H1 (cell line): Measurements from ENCODE around the gene AP3S1. TPM values are rescaled to one million over a fixed set of nuclear protein-coding genes. Genes with fewer than 3 reads are reported as not detected.

ENCODE experiments used
- CTCF ChIA-PET: fragments of 300-600 bp; sonication (Branson Sonifier 250); formaldehyde crosslinking; loops from one replicate; lab custom pipeline; 2021; ENCODE audit not compliant: partially characterized antibody; lab: Charles Lee
- POLR2A ChIA-PET: fragments of 300-600 bp; sonication (Branson Sonifier 250); formaldehyde crosslinking; loops from one replicate; lab custom pipeline; 2021; ENCODE audit warnings: inconsistent platforms; ENCODE audit not compliant: partially characterized antibody; lab: Charles Lee
- DNase-seq, 2 experiments: peaks; one replicate each; pipeline versions ENCODE4 v3.0.0 to v3.0.0-alpha.2; 2010 to 2022; ENCODE audit warnings: low spot score in 2 of 2, low read depth in 1 of 2, mixed read lengths in 1 of 2
- FAIRE-seq: peaks from 2 replicates; lab custom pipeline; 2011; peaks lifted over from hg19 to GRCh38; lab: Jason Lieb, UNC
- H2AFZ ChIP-seq: 2 replicates; pipeline ENCODE4 v1.8.1; 2012; ENCODE audit warnings: low read length, inconsistent platforms
- H2AK5ac ChIP-seq: 2 replicates; pipeline ENCODE4 v1.6.1; 2013; ENCODE audit warnings: low read depth, low read length
- H2BK120ac ChIP-seq: replicated peaks from 2 replicates; pipeline ENCODE3; 2013; ENCODE audit warnings: low read depth, low read length, inconsistent platforms
- H2BK12ac ChIP-seq: 2 replicates; pipeline ENCODE4 v1.6.1; 2013; ENCODE audit warnings: low read depth, low read length
- H2BK15ac ChIP-seq: 2 replicates; pipeline ENCODE4 v1.6.1; 2013; ENCODE audit warnings: low read length
- H2BK20ac ChIP-seq: 2 replicates; pipeline ENCODE4 v1.6.1; 2013; ENCODE audit warnings: low read length
- H2BK5ac ChIP-seq: 2 replicates; pipeline ENCODE4 v1.6.1; 2013; ENCODE audit warnings: low read depth, low read length
- H3K14ac ChIP-seq: 2 replicates; pipeline ENCODE4 v1.6.1; 2013; ENCODE audit warnings: inconsistent platforms; ENCODE audit not compliant: insufficient read length
- H3K18ac ChIP-seq: 2 replicates; pipeline ENCODE4 v1.6.1; 2013; ENCODE audit warnings: low read length; ENCODE audit errors: extremely low read depth
- H3K23ac ChIP-seq: 2 replicates; pipeline ENCODE4 v1.6.1; 2013; ENCODE audit warnings: inconsistent platforms; ENCODE audit not compliant: insufficient read length
- H3K23me2 ChIP-seq: 2 replicates; pipeline ENCODE4 v1.6.1; 2013; ENCODE audit warnings: low read depth, low read length
- H3K27ac ChIP-seq: 2 replicates; pipeline ENCODE4 v1.6.1; 2011; ENCODE audit warnings: low read depth, low read length, inconsistent platforms
- H3K27me3 ChIP-seq, 4 experiments: replicated peaks in 1 of 4; 1 replicate in 1 of 4; 2 replicates in 3 of 4; pipeline versions ENCODE4 v1.6.1 to v1.8.1; 2011 to 2013; ENCODE audit warnings: low read length in 3 of 4, mild to moderate bottlenecking in 3 of 4, inconsistent platforms in 2 of 4, mixed read lengths in 2 of 4, moderate library complexity in 1 of 4; ENCODE audit not compliant: control insufficient read depth in 3 of 4, insufficient read depth in 3 of 4; ENCODE audit errors: extremely low read depth in 1 of 4
- H3K36me3 ChIP-seq, 4 experiments: 2 replicates each; pipeline versions ENCODE4 v1.6.1 to v1.8.1; 2011 to 2013; ENCODE audit warnings: mild to moderate bottlenecking in 4 of 4, low read length in 3 of 4, moderate library complexity in 2 of 4, control low read depth in 1 of 4, inconsistent platforms in 1 of 4; ENCODE audit not compliant: insufficient read depth in 4 of 4, control insufficient read depth in 2 of 4
- H3K4ac ChIP-seq: replicated peaks from 2 replicates; pipeline ENCODE3; 2013; ENCODE audit warnings: low read length, low read depth, mixed read lengths, inconsistent platforms; ENCODE audit not compliant: insufficient read length
- H3K4me1 ChIP-seq, 4 experiments: replicated peaks in 1 of 4; 1 replicate in 1 of 4; 2 replicates in 3 of 4; pipeline versions ENCODE4 v1.6.1 to v1.8.1; 2011 to 2013; ENCODE audit warnings: low read length in 3 of 4, inconsistent platforms in 2 of 4, mixed read lengths in 1 of 4; ENCODE audit not compliant: insufficient read depth in 4 of 4, control insufficient read depth in 3 of 4
- H3K4me2 ChIP-seq, 2 experiments: 2 replicates each; pipeline versions ENCODE4 v1.6.1 to v1.8.1; 2011 to 2013; ENCODE audit warnings: low read depth in 2 of 2, low read length in 2 of 2, control low read depth in 1 of 2, inconsistent platforms in 1 of 2, mild to moderate bottlenecking in 1 of 2; ENCODE audit not compliant: insufficient read depth in 1 of 2
- H3K4me3 ChIP-seq, 4 experiments: fragments of 200-600, 300-600 bp in 1 of 4; sonication (generic), shearing (Covaris generic), sonication (Bioruptor Twin) in 1 of 4; 2 replicates each; pipeline versions ENCODE4 v1.5.1 to v1.8.1; 2011 to 2016; ENCODE audit warnings: low read length in 4 of 4, low read depth in 3 of 4, control low read depth in 2 of 4, inconsistent platforms in 2 of 4, mild to moderate bottlenecking in 2 of 4, mixed read lengths in 1 of 4, moderate library complexity in 1 of 4; ENCODE audit not compliant: insufficient read depth in 2 of 4; ENCODE audit errors: extremely low read depth in 1 of 4
- H3K56ac ChIP-seq: replicated peaks from 2 replicates; pipeline ENCODE3; 2013; ENCODE audit warnings: low read depth, mild to moderate bottlenecking, mixed read lengths, low read length, inconsistent platforms; ENCODE audit not compliant: insufficient read length
- H3K79me1 ChIP-seq: 2 replicates; pipeline ENCODE4 v1.6.1; 2013; ENCODE audit warnings: low read depth, low read length, control low read depth
- H3K79me2 ChIP-seq, 2 experiments: 2 replicates each; pipeline versions ENCODE4 v1.6.1 to v1.8.1; 2012 to 2013; ENCODE audit warnings: low read length in 2 of 2, mild to moderate bottlenecking in 2 of 2, inconsistent platforms in 1 of 2; ENCODE audit not compliant: insufficient read depth in 2 of 2, control insufficient read depth in 1 of 2
- H3K9ac ChIP-seq, 4 experiments: replicated peaks in 1 of 4; 1 replicate in 1 of 4; 2 replicates in 3 of 4; pipeline versions ENCODE4 v1.6.1 to v1.8.1; 2011 to 2013; ENCODE audit warnings: low read depth in 3 of 4, low read length in 3 of 4, control low read depth in 2 of 4, mild to moderate bottlenecking in 2 of 4, moderate library complexity in 2 of 4, inconsistent platforms in 1 of 4; ENCODE audit errors: extremely low read depth in 1 of 4
- H3K9me3 ChIP-seq, 2 experiments: 2 replicates each; pipeline versions ENCODE4 v1.6.1 to v1.8.1; 2012 to 2013; ENCODE audit warnings: mild to moderate bottlenecking in 2 of 2, moderate library complexity in 2 of 2, control low read depth in 1 of 2, inconsistent platforms in 1 of 2, low read depth in 1 of 2, low read length in 1 of 2, mixed read lengths in 1 of 2; ENCODE audit not compliant: insufficient read depth in 2 of 2
- H4K20me1 ChIP-seq, 2 experiments: replicated peaks in 1 of 2; 2 replicates each; pipeline versions ENCODE3 to v1.8.1; 2011 to 2013; ENCODE audit warnings: inconsistent platforms in 2 of 2, low read length in 2 of 2, mild to moderate bottlenecking in 1 of 2; ENCODE audit not compliant: insufficient read depth in 2 of 2, control insufficient read depth in 1 of 2
- H4K5ac ChIP-seq: 2 replicates; pipeline ENCODE4 v1.6.1; 2013; ENCODE audit warnings: low read length, low read depth, mixed read lengths, inconsistent platforms; ENCODE audit not compliant: insufficient read length
- H4K8ac ChIP-seq: 2 replicates; pipeline ENCODE4 v1.8.0; 2013; ENCODE audit warnings: mild to moderate bottlenecking, moderate library complexity, low read length, inconsistent platforms; ENCODE audit not compliant: insufficient read depth; ENCODE audit errors: extremely low read depth
- H4K91ac ChIP-seq: replicated peaks from 2 replicates; pipeline ENCODE3; 2013; ENCODE audit warnings: low read length, mixed read lengths, inconsistent platforms; ENCODE audit not compliant: insufficient read length
- SIX5 ChIP-seq: IDR thresholded peaks from 2 replicates; pipeline ENCODE4 v1.6.1; 2011; ENCODE audit warnings: mild to moderate bottlenecking, low read depth, low read length
- WGBS, 2 experiments: shearing (Covaris generic) in 1 of 2; methylation state at CpG; one replicate each; pipeline versions ENCODE4 v1.1.6 to v1.1.7; 2013 to 2015; ENCODE audit warnings: low lambda C conversion rate in 2 of 2, mixed read lengths in 2 of 2, inconsistent platforms in 1 of 2, low coverage in 1 of 2, missing lambda C conversion rate in 1 of 2; ENCODE audit not compliant: insufficient replicate concordance in 2 of 2, insufficient coverage in 1 of 2, insufficient read length in 1 of 2; ENCODE audit errors: extremely low coverage in 1 of 2, missing lambda C conversion rate in 1 of 2; 5-methylcytosine and 5-hydroxymethylcytosine counted together
- polyA plus RNA-seq, 7 experiments: library from polyadenylated mRNA; depleted of rRNA in 3 of 7; stranded (reverse) in 5 of 7; unstranded in 2 of 7; fragments of >200 nt in 5 of 7; fragments of 200-250 nt in 2 of 7; gene quantifications; 1 replicate in 5 of 7; 2 replicates in 1 of 7; 4 replicates in 1 of 7; pipeline versions ENCODE4 v1.2.1 to v1.2.3, GENCODE V29; 2011 to 2013; ENCODE audit warnings: missing spikeins in 2 of 7, mixed read lengths in 2 of 7
- total RNA-seq: library from RNA; stranded (reverse); fragmentation: NEBNext Ultra II Directional; extraction: Animal tissue kit (Norgen Biotek cat#: 25700); gene quantifications from 2 replicates; pipeline ENCODE4 v1.2.1, GENCODE V29; 2021

Gene AP3S1
- total and polyA plus RNA-seq, 2 of the 8 experiments (the other 6 are each of a cell fraction or from before 2014, with no cell fraction given) = 26.6 to 72.7 TPM

DNA sequence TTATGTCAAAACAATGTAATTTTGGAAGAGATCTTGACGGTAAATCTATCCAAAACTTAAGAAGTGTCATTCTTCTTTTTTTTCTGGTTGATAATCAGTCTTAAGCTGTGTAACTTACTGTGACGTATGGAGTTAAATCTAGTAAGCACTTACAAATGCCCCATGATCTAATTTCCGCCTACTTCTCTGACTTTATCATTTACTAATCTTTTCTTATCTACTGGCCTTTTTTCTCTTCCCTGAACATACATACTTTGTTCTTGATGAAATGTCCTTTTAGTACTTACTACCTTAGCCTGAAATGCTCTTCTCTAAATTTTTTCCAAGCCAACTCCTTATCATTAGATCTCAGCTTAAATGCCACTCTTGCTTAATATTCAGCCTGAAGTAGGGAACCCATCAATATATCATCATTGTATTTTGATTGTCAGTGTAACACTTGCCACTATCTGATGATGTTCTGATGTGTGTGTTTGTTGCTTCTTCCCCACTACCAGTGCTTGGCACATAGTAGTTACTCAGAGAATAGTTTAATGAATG, 27.6 kb downstream of the AP3S1 start:
- no peak overlapping the region for H3K4me2 ChIP-seq
- no peak overlapping the region for H3K27ac ChIP-seq
- no peak overlapping the region for H3K4ac ChIP-seq
- no peaks in the 10 kb centered on the region for H3K27me3 ChIP-seq
- no peak overlapping the region for H3K9ac ChIP-seq
- no peaks in the 10 kb centered on the region for H3K79me1 ChIP-seq
- H4K91ac ChIP-seq = no peak overlapping the region
- H3K79me2 ChIP-seq = no peaks in the 10 kb centered on the region
- no peak overlapping the region for H2AK5ac ChIP-seq
- peaks cover 0 to 6% (median 2%) of the 10 kb centered on the region in 4 experiments; a peak in 2 of 8 replicates for H3K36me3 ChIP-seq
- no peaks in the 10 kb centered on the region for H3K23me2 ChIP-seq
- H3K4me3 ChIP-seq = no peak overlapping the region
- H2BK15ac ChIP-seq = no peak overlapping the region
- H3K23ac ChIP-seq = no peak overlapping the region
- H2AFZ ChIP-seq = no peak overlapping the region
- ChIA-PET POLR2A (no interaction called here), CTCF (interaction anchor here (0.6 to 1.6 kb wide), 3 partner anchors 10 to 199 kb away, joined by 3 to 5 read pairs (median 3); no protein-coding TSS in a partner anchor)
- H3K18ac ChIP-seq = no peak overlapping the region
- no peak overlapping the region for H3K56ac ChIP-seq
- H3K14ac ChIP-seq = no peak overlapping the region
- no peak overlapping the region for H2BK20ac ChIP-seq
- TF ChIP-seq SIX5 = no peak
- H3K4me1 ChIP-seq = peaks cover 0 to 6% (median 0%) of the 10 kb centered on the region in 4 experiments; a peak in 2 of 7 replicates
- no peaks in the 10 kb centered on the region for H3K9me3 ChIP-seq
- H2BK12ac ChIP-seq = no peak overlapping the region
- no peak overlapping the region for H2BK120ac ChIP-seq
- no peaks in the 10 kb centered on the region for H4K20me1 ChIP-seq
- no peak overlapping the region for H4K8ac ChIP-seq
- 91% methylated on average over 3 of the region's 3 CpGs; no CpG with 5 or more reads in 1 of the 2 experiments for WGBS, 2 experiments
- no peak overlapping the region for H2BK5ac ChIP-seq
- no peak overlapping the region for H4K5ac ChIP-seq
- FAIRE-seq (no peak), DNase-seq (no peak)
